ENCODE data around the gene ASIC1.

- TF ChIP-seq RAD21 (IDR thresholded peaks at IDR 0.05; ENCODE audit: low read depth) (no peak), CREB1 (IDR thresholded peaks at IDR 0.05; ENCODE audit: low read depth) (no peak), REST (IDR thresholded peaks at IDR 0.05; ENCODE audit: low read depth) (no peak), TAF1 (IDR thresholded peaks at IDR 0.05; ENCODE audit: low read depth) (no peak), NFIC (IDR thresholded peaks at IDR 0.05) (no peak), EP300 (IDR thresholded peaks at IDR 0.05; ENCODE audit: borderline replicate concordance) (no peak), FOXM1 (IDR thresholded peaks at IDR 0.05; ENCODE audit: borderline replicate concordance, low read depth) (no peak), ZBTB7A (IDR thresholded peaks at IDR 0.05; ENCODE audit: low read depth) (no peak), EGR1 (IDR thresholded peaks at IDR 0.05) (no peak), TEAD4 (IDR thresholded peaks at IDR 0.05) (no peak)
- TF ChIP-seq, protein P1, sequence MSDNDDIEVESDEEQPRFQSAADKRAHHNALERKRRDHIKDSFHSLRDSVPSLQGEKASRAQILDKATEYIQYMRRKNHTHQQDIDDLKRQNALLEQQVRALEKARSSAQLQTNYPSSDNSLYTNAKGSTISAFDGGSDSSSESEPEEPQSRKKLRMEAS (IDR thresholded peaks at IDR 0.05), result no peak
Observed at GRCh38 chr12:50019524-50019923, 37.9 kb upstream of the ASIC1 start.
